Measurements from ENCODE around the gene UTF1. TPM values are rescaled to one million over a fixed set of nuclear protein-coding genes. Genes with fewer than 3 reads are reported as not detected.

The UTF1 gene
- total RNA-seq, 2 experiments from 2014 or later = not detected

DNA sequence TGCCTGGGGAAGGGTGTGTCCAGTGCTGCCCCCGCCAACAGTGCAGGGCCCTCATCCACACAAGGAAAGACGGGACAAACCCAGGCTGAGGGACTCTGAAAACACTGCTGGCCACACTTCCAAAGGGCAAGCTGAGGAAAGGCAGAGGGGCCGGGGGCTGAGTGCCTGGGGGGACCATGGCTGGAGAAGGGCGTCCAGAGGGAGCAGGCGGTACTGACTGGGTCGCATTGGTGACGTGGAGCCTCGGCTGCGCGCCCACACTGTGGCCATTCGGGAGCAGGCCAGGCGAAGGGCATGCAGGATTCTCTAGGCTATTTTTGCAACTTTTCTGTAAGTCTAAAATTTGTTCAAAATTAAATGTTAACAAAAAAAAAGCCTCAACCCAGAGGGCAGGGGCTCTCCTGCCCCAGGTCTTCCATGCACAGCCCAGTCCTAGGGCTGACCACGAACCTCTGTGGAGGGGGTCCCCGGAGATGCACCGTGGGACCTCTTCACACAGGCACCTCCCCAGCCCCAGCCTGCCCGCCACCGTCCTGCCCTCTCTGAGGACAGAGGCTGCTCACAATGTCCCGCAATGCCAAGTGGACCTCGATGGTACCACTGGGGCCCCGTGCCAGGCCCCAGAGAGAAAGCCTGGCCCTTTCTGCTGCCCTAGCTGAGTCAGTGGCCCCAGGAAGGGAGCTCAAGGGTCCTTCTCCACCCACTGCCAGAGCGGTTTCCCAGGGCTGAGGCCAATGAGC is 36.2 kb downstream of the UTF1 start:
- Histone ChIP-seq H3K36me3 (ENCODE audit: insufficient read depth, low read length) (no peaks in the 10 kb centered on the region), H3K9me2 (ENCODE audit: insufficient read depth, low read length) (no peaks in the 10 kb centered on the region), H3K4me3 (ENCODE audit: low read depth, low read length, poor library complexity, severe bottlenecking) (no peak overlapping the region), H2AFZ (ENCODE audit: low read length) (no peak overlapping the region), H3K79me2 (ENCODE audit: insufficient read depth, low read depth, low read length) (no peaks in the 10 kb centered on the region), H3K4me2 (ENCODE audit: low read length) (no peak overlapping the region), H4K20me1 (ENCODE audit: insufficient read depth, low read length) (no peaks in the 10 kb centered on the region; the same call in 1 of the 2 replicates), H3K9me3 (ENCODE audit: low read length) (no peaks in the 10 kb centered on the region), H3K4me1 (ENCODE audit: insufficient read depth, low read length, poor library complexity, severe bottlenecking) (peaks cover 3% of the 10 kb centered on the region), H3K27ac (ENCODE audit: low read depth, low read length, poor library complexity, severe bottlenecking) (no peak overlapping the region)
- DNase-seq (ENCODE audit: low spot score) = no peak
- no TSS peak for BruUV-seq (replicated peaks)
- intact Hi-C loops (cut with micrococcal nuclease; ENCODE audit: unreplicated experiment) = no loop called here
- ChIA-PET POLR2A (no interaction called here), CTCF (ENCODE audit: unreplicated experiment) (no interaction called here)
- TF ChIP-seq, protein P1, sequence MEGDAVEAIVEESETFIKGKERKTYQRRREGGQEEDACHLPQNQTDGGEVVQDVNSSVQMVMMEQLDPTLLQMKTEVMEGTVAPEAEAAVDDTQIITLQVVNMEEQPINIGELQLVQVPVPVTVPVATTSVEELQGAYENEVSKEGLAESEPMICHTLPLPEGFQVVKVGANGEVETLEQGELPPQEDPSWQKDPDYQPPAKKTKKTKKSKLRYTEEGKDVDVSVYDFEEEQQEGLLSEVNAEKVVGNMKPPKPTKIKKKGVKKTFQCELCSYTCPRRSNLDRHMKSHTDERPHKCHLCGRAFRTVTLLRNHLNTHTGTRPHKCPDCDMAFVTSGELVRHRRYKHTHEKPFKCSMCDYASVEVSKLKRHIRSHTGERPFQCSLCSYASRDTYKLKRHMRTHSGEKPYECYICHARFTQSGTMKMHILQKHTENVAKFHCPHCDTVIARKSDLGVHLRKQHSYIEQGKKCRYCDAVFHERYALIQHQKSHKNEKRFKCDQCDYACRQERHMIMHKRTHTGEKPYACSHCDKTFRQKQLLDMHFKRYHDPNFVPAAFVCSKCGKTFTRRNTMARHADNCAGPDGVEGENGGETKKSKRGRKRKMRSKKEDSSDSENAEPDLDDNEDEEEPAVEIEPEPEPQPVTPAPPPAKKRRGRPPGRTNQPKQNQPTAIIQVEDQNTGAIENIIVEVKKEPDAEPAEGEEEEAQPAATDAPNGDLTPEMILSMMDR (conservative IDR thresholded peaks at IDR 0.05; ENCODE audit: low read length) = no peak
- TF ChIP-seq EZH2phosphoT487 (IDR thresholded peaks at IDR 0.05; ENCODE audit: borderline replicate concordance, low read depth, low read length) = no peak

DNA sequence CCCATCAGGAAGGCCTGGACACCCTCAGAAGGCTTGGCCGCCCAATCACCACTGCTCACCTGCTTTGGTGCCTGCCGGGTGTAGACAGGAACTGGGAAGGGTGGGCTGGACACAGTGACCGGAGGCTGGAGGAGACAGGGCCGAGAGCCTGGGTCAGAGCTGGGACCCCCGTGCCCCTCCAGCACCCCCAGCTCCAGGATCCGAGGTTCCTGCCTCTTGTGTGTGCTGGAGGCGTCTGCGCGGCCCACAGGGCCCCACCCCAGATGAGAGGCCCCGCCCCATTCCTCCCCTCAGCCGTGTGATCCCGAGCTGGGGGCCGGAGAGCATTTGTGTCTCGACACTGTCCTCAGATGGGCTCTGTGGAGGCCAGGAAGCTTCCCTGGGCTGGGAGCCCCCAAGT is 37.3 kb downstream of the UTF1 start:
- POLR2A ChIA-PET = no interaction called here
- CTCF ChIA-PET (ENCODE audit: unreplicated experiment) = no interaction called here

DNA sequence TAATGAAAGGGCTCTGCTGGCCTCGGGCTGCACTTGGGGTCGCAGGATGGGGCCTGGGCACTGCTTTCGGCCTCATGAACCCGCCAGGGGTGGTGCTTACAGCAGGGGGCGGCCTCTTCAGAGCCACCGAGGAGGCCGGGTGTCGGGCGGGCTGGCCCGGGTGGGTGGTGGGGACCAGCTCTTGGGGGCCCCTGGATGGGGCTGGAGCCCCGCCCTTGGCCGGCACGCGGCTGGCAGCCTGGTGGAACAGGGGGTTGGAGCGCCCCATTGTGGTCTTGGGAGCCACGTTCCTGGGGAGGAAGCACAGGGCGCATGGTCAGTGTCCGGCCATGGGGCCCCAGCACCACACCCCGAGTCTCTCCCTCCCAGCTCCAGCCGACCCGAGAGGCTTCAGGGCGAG is 37.8 kb downstream of the UTF1 start:
- no peaks in the 10 kb centered on the region for H3K9me3 ChIP-seq (ENCODE audit: low read length)
- no peaks in the 10 kb centered on the region for H3K36me3 ChIP-seq (ENCODE audit: insufficient read depth, low read length)
- TF ChIP-seq EZH2phosphoT487 (IDR thresholded peaks at IDR 0.05; ENCODE audit: borderline replicate concordance, low read depth, low read length) = no peak
- TF ChIP-seq, protein P1 (conservative IDR thresholded peaks at IDR 0.05; ENCODE audit: low read length) = no peak
- no peak for DNase-seq (ENCODE audit: low spot score)
- ChIA-PET POLR2A (no interaction called here), CTCF (ENCODE audit: unreplicated experiment) (no interaction called here)
- no peaks in the 10 kb centered on the region for H3K9me2 ChIP-seq (ENCODE audit: insufficient read depth, low read length)
- H3K79me2 ChIP-seq (ENCODE audit: insufficient read depth, low read depth, low read length) = no peaks in the 10 kb centered on the region
- intact Hi-C loops (cut with micrococcal nuclease; ENCODE audit: unreplicated experiment) = no loop called here
- H3K4me3 ChIP-seq (ENCODE audit: low read depth, low read length, poor library complexity, severe bottlenecking) = no peak overlapping the region
- BruUV-seq (replicated peaks) = no TSS peak
- no peak overlapping the region for H2AFZ ChIP-seq (ENCODE audit: low read length)
- no peaks in the 10 kb centered on the region for H3K4me1 ChIP-seq (ENCODE audit: insufficient read depth, low read length, poor library complexity, severe bottlenecking)
- H4K20me1 ChIP-seq (ENCODE audit: insufficient read depth, low read length) = no peaks in the 10 kb centered on the region; the same call in 1 of the 2 replicates
- no peak overlapping the region for H3K27ac ChIP-seq (ENCODE audit: low read depth, low read length, poor library complexity, severe bottlenecking)
- H3K4me2 ChIP-seq (ENCODE audit: low read length) = no peak overlapping the region

More for the DNA sequence above, 37.3 kb downstream of the UTF1 start:
- Histone ChIP-seq H3K4me3 (ENCODE audit: low read depth, low read length, poor library complexity, severe bottlenecking) (no peak overlapping the region), H2AFZ (ENCODE audit: low read length) (no peak overlapping the region), H3K79me2 (ENCODE audit: insufficient read depth, low read depth, low read length) (no peaks in the 10 kb centered on the region), H4K20me1 (ENCODE audit: insufficient read depth, low read length) (no peaks in the 10 kb centered on the region; the same call in 1 of the 2 replicates), H3K36me3 (ENCODE audit: insufficient read depth, low read length) (no peaks in the 10 kb centered on the region), H3K9me2 (ENCODE audit: insufficient read depth, low read length) (no peaks in the 10 kb centered on the region), H3K9me3 (ENCODE audit: low read length) (no peaks in the 10 kb centered on the region), H3K4me2 (ENCODE audit: low read length) (no peak overlapping the region), H3K4me1 (ENCODE audit: insufficient read depth, low read length, poor library complexity, severe bottlenecking) (no peaks in the 10 kb centered on the region), H3K27ac (ENCODE audit: low read depth, low read length, poor library complexity, severe bottlenecking) (no peak overlapping the region)
- DNase-seq (ENCODE audit: low spot score) = no peak
- no peak for TF ChIP-seq EZH2phosphoT487 (IDR thresholded peaks at IDR 0.05; ENCODE audit: borderline replicate concordance, low read depth, low read length)
- TF ChIP-seq, protein P1 (conservative IDR thresholded peaks at IDR 0.05; ENCODE audit: low read length) = no peak
- intact Hi-C loops (cut with micrococcal nuclease; ENCODE audit: unreplicated experiment) = no loop called here
- BruUV-seq (replicated peaks) = no TSS peak

Data from OCI-LY7 (cell line).